SW 1271 (cell line): ENCODE measurements around the gene ARRDC5.
"Not testable (repeated sequence)": the region's sequence is repeated elsewhere in the genome, so short reads cannot be mapped to it uniquely, and the experiment has no call there.

Experiments
- DNase-seq, 2 experiments: peaks; one replicate each; lab custom pipeline; 2025; lab: John Stamatoyannopoulos, UW

The ARRDC5 gene

DNA sequence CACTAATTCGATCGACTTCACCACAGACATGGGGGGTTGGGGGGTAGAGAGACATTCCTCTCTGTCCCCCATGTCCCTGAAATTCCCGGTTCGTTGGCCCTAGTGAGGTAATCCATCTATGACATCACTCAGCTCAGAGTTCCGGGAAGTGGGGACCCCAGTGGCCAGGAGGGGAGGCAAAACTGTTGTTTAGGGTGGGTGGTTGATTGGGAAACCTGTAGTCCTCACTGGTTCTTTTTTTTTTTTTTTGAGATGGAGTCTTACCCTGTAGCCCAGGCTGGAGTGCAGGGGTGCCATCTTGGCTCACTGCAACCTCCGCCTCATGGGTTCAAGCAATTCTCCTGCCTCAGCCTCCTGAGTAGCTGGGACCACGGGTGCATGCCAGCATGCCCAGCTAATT lies at the start of gene ARRDC5:
Gene ARRDC5 (minus strand): TSS at position 101 of the 400 bp plus-strand sequence. CDS start 71 bp downstream, at position 30.
- no peak for DNase-seq

DNA sequence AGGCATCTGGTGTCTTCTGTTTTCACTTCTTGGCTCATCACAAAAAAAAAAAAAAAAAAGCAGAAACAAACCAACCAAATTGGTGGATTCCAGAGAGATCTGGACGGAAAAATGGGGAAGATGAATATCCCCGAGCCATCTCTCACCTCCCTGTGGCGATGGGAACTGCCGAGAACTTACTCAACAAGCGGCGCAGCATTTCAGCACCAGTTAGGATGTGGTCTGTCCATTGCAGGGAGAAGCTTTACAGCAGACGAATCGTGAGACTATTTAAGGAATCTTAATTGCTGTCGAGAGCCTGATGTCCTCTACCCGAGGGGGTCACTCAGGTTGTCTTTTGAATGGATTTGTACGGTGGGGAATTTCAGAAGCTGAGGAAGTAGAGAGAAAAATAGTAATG lies 49.0 kb upstream of the ARRDC5 start:
- DNase-seq: no peak

DNA sequence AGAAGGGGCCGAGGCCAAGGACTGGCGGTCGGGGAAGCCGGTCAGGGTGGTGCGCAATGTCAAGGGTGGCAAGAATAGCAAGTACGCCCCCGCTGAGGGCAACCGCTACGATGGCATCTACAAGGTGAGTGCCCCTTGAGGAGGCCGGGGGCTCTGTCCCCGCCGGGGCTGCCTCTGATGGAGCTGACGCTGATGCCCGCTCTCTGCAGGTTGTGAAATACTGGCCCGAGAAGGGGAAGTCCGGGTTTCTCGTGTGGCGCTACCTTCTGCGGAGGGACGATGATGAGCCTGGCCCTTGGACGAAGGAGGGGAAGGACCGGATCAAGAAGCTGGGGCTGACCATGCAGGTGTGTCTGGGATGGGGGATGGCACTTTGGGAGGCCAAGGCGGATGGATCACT lies 48.0 kb upstream of the ARRDC5 start:
- not testable (repeated sequence) for DNase-seq

DNA sequence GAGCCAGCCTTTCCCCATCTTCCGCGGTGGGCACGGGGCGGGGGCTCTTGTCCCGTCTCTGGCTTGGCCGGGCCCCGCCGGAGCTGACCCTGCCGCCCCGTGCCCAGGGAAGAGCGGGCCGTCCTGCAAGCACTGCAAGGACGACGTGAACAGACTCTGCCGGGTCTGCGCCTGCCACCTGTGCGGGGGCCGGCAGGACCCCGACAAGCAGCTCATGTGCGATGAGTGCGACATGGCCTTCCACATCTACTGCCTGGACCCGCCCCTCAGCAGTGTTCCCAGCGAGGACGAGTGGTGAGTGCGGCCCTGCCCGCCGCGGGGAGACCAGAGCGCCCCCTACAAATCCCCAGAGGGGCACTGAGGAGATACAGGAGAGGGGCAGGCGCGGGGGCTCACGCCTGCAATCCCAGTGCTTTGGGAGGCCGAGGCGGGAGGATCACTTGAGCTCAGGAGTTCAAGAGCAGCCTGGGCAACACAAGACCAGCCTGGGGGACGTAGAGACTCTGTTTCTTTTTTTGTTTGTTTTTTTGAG lies 39.0 kb upstream of the ARRDC5 start:
- DNase-seq: not testable (repeated sequence)

DNA sequence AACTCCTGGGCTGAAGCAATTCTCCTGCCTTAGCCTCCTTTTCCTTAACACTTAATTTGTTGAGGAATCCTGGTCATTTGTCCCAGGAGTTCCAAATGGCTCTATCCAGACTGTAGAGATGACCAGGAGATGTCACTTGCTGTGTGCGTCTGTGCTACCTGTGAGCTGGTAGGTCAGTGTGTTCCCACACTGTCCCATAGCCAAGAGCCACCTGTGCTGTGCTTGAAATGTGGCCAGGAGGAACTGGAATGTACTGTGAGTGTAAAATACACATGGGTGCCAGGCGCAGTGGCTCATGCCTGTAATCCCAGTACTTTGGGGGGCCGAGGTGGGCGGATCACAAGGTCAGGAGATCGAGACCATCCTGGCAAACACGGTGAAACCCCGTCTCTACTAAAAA lies 36.8 kb upstream of the ARRDC5 start:
- no peak for DNase-seq

DNA sequence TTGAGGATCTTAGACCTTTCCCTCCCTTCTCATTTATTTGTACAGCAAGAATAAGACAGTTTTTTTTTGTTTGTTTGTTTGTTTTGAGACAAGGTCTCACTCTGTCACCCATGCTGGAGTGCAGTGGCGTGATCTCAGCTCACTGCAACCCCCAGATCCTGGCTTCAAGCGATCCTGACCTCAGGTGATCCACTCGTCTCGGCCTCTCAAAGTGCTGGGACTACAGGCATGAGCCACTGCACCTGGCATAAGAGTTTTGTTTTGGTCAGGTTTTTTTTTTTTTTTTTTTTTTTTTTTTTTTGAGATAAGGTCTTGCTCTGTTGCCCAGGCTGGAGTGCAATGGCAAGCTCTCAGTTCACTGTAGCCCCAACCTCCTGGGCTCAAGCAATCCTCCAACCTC lies 35.8 kb upstream of the ARRDC5 start:
- not testable (repeated sequence) for DNase-seq

DNA sequence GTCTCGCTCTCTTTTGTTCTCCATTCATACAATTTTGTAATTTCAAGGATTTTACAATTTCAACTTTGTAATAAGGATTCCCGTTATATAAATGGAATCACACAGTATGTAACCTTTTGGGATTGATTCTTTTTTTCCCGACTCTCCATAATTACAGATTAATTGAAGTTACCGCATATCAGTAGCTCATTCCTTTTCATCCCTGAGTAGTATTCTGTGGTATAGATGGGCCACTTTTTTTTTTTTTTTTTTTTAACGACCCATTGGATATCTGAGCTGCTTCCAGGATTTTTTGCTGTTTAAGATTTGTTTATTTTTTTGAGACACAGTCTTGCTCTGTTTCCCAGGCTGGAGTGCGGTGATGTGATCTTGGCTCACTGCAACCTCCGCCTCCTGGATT lies 34.4 kb upstream of the ARRDC5 start:
- DNase-seq: no peak

DNA sequence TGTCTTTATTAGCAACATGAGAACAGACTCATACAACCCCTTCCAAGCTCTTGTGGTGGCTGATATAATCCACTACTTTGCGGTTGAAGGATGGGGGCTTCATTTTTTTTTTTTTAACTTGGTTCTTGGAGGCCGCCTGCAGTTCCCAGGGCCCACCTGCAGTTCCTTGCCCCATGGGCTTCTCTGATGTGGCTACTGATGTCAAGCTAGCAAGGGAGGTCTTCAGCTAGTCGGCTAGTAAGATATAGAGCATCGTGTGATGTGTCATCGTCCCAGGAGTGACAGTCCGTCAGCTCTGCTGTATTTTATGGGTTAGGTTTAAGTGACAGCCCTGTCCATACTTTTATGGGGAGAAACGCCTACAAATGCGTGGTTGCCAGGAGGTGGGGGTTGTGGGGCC lies 32.7 kb upstream of the ARRDC5 start:
- DNase-seq: no peak

DNA sequence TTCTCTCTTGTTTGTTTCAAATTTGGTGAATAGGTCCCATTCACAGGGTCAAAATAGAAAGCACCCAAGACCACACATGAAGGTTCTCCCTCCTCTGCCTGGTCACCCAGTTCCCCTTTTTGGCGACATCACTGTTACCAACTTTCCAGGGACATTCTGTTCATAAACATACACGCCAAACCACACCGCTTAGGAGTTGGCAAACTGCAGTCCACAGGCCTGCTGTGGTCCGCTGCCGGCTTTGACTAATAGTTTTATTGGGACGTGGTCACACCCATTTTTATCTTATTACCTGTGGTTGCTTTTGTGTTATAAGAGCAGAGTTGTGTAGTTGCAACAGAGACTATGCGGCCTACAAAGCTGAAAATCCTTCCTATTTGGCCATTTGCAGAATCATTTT lies 30.8 kb upstream of the ARRDC5 start:
- no peak for DNase-seq

DNA sequence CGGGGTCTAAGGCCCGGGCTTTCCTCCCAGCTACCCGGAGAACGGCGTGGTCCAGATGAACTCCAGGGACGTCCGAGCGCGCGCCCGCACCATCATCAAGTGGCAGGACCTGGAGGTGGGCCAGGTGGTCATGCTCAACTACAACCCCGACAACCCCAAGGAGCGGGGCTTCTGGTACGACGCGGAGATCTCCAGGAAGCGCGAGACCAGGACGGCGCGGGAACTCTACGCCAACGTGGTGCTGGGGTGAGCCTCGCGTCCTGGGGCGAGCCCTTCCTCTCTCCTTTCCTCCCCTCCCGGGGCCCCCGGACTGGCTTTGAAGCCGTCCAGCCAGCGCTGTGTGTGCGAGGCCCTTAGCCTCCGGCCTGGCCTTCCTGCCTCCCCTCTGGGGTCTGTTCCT lies 30.0 kb upstream of the ARRDC5 start:
- DNase-seq: no peak

DNA sequence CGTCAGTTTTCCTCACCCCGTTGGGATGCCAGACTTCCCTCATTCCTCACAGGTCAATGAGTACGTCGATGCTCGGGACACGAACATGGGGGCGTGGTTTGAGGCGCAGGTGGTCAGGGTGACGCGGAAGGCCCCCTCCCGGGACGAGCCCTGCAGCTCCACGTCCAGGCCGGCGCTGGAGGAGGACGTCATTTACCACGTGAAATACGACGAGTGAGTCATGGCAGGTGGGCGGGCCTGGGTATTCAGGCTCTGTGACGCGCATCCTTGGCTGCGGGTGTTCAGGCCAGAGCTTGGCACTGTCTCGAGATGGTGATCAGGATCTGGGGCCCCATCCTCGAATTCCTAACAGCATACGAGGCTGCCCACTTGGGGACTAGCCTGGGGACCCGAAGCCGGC lies 28.0 kb upstream of the ARRDC5 start:
- DNase-seq: no peak

DNA sequence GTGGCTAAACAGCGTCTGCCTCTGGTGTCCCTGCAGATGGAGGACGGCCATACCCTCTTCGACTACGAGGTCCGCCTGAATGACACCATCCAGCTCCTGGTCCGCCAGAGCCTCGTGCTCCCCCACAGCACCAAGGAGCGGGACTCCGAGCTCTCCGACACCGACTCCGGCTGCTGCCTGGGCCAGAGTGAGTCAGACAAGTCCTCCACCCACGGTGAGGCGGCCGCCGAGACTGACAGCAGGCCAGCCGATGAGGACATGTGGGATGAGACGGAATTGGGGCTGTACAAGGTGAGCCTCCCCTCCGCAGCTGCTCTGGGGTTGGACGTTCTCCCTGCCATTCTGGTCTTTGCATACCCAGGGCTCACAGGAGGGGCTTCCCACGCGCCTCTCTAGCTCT lies 26.5 kb upstream of the ARRDC5 start:
- DNase-seq: no peak

DNA sequence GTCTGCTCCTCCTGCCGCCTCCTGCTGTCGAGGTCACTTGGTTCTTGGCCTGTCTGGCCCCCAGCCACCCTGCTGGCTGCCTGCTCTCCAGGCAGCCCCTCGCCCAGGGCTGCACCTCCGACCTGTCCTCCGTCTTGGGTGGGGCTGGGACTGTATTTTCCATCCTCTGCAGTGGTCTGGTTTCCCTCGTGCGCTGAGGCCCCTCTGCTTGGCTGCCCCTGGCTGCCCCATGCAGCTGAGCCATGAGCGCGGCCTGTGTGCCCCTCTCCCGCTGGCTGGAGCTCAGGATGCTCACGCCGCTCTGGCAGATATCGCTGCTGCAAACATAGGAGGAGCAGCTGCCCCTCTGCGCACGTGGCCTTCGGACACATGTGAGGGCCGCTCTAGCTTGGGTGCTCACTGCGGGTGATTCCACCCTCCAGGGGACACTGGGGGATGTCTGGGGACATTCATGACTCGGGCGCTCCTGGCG lies 20.6 kb upstream of the ARRDC5 start:
- no peak for DNase-seq

DNA sequence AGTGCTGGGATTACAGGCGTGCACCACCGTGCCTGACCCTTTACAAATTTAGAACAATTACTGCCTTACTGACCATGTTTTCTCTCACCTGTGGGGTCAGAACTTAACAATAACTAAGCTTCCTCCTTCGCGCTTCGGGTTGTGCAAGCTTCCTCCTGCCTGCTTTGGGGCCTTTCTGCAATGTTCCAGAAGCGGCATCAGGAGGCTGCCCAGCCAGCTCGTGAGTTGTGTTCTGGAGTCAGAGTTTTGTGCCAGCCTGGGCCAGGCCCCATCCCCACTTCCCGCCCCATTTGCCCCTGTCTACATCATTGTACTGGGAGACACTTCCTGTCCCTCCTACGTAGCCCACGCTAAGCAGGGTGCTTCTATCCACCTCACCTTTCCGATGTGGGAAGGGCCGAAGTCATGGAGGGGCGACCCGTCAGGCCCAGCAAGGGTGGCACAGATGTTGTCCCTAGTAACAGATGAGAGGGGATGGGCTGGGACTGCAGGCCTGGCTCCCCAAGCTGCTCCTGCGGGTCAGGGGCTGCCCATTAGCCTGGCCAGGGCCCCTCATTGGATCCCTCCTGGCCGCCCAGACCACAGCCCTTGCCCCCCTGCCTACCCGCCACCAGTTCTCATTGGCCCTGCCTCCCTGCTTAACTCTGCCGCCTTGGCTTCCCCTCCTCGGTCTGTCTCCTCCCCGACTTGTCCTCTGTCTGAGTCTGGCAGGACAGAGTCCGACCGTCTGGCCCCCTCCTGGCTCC lies 20.0 kb upstream of the ARRDC5 start:
- no peak for DNase-seq

DNA sequence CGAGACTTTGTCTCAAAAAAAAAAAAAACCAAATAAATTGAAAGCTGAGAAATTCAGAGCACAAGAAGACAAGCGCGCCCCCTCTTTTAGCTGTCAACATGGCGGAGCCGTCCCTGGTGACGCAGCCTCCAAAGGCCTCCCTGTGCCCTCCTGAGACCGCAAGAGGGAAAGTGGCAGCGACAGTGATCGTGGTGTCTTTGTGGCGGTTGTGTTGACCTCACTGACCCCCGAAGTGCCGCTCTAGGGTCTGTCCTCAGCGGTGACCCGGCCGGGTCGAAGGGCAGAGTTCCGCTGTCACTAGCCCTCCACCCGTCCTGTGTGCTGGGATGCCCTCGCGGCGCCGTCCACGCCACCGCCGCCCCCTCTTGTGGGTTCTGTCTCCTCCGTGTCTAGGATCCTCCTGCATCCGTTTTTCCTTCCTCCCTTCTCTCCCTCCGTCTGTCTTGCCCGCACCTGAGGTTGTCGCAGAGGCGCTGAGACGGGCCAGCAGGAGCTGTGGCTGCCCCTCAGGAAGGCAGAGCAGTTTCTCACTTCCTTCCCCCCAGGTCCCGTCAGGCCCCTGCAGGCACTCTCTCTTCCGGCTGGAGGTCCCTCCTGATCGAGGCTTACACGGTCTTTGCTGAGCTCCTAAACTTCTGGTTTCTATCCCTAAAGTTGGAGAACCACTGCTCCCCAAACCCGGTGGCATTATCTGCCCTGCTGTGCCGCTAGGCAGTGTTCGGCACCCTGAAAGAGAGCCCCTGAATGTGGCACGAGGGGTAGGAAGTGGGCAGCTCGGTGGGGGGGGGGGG lies 13.8 kb upstream of the ARRDC5 start:
- DNase-seq: no peak

DNA sequence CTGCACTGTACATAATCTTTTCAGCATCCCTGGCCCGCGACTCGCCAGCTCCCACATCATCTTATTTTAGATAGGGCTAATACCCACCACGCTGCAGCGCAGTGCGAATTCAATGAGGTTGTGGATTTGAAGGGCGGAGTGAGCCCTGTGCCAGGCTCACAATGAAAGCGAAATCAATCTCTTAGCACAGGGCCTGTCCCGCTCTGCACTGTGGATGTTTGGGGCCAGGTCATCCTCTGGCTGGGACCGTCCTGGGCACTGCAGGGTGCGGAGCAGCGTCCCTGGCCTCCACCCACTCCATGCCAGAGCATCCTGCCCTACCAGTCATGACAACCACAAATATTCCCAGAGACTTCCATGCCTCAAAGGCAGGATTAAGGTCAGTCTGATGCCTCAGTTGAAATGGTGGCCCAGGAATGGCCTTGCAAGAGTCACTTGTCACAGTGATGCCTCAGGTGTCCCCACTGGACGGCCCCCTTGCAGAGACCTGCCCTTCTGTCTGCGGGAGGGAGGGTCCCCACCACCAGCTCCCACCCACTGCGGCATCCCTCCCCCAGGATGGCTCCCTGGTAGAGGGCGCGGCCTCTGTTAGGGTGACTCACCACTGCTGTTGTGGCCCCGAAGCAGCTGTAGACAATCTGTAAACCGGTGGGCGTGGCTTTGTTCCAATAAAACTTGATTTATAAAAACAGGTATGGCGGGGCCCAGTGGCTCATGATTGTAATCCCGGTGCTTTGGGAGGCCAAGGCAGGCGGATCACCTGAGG lies 12.2 kb upstream of the ARRDC5 start:
- peak; percentile 62 to 90 for DNase-seq

DNA sequence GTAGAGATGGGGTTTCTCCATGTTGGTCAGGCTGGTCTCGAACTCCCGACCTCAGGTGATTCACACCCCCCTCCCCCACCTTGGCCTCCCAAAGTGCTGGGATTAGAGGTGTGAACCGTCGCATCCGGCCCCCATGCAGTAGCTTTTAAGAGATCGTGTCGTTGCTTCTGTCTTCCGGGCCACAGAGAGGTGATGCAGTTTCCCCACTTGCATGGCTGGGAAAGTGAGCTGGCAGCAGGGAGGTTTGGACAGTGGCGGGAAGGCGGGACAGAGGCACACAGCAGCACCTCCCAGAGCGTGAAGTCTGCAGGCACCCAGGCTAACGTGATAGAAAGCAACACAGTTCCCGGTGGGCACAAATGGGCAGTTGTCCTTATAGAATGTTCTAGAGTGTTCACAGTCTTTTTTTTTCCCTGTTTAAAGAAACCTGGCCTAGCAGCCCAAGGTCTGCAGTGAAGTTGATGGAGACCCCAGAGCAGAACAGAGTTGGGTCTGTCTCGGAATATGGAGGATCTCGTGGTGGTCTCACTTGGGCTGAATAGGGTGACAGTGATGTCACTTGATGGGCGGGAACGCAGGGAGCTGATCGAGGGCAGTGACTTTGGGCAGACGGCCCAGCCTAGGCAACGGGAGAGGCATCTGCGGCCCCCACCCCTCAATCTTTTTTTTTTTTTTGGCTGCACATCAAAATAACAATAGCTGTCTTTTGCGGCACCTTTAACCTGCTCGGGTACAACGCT lies 11.5 kb upstream of the ARRDC5 start:
- no peak for DNase-seq

DNA sequence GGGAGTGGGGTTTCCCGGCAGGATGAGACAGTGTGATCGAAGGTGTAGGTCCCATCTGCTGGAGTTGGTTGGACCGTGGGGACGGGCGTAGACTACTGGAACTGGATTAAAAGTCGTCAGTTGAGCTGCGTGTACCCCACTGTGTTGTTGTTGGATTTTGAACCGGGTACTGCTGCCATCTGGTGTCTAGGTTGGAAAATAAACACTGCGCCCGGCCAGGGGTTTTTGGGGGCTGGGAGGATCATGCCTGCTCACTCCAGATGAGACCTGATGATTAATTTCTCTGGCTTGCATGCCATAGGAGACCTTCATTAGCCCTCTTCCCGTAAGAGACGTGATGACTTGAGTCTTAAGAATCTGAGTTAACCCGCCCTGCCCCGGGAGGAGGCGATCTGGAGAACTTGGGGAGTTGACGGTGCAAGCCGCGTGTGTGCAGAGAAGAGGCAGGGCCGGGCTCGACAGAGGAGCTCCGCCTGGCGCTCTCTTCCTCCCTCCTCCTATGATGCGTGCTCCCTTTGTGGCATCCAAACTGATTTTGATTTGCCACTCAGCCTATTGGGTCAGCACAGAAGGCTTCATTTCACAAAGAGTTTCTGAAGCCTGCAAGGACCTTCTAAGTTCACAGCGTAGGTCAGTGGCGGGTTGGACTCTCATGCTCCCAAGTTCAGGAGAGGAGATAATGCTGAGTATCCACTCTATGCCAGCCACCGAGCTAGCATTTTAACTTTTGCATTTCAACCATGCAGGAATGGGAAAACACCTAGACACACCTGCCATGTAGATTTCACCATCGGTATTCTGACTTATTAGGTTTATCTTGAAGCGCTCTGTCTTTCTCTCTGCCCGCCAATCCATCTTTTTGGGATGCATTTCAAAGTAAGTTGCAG lies 9.3 kb upstream of the ARRDC5 start:
- DNase-seq: peak; percentile 99

DNA sequence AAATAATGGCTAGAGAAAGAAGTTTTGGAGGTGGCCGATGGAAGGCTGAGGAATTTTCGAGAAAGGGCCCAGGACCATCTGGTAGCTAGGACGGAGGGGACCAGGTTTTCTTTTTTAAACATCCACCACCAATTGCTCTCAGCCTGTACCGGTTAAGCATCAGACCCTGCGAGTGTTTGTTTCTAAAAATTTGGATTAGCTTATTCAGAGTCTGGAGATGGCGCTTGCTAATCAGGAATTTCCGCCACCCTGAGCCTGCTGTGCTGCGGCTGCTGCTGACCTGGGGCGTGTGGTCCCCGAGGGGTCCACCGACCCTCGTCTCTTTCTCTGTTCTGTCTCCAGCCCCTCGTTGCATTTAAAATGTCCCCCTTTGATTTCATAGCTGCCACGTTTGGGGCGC lies 8.6 kb upstream of the ARRDC5 start:
- DNase-seq: no peak

DNA sequence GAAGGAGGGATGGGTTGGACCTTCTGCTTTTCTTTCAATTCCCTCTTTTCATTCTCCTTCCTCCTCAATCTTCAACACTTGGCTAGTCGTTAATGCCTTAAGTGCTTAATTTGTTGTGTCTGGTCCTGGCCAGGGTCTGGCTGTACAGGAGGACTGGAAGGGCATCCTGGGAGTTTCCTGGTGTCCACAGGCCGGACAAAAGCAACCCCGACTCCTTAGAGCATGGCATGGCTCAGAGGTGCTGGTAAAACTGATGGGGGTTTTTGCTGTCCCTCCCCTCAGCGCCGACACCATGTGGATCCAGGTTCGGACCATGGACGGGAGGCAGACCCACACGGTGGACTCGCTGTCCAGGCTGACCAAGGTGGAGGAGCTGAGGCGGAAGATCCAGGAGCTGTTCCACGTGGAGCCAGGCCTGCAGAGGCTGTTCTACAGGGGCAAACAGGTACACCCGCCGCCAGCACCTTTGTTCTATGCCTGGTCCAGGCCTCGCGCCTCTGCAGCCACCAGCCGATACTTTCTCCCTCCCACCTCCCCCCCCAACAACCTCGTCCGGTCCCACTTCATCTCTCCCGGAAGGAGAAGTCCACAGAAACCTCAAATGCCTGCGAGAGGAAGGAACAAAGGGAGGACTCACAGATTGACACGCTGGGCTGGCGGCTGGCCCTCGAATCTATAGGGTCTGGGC lies 8.0 kb upstream of the ARRDC5 start:
- peak; percentile 35 to 54 for DNase-seq
